Astrocyte (in vitro differentiated cells and primary cell): ENCODE measurements around the gene ZNF778. TPM values are rescaled to one million over a fixed set of nuclear protein-coding genes. Genes with fewer than 3 reads are reported as not detected.

Experiments
- DNase-seq: peaks from one replicate; pipeline ENCODE4 v3.0.0-alpha.2; 2010; ENCODE audit warnings: low read depth
- FAIRE-seq: peaks from 2 replicates; lab custom pipeline; 2011; peaks lifted over from hg19 to GRCh38; lab: Jason Lieb, UNC
- H2AFZ ChIP-seq: 2 replicates; pipeline ENCODE4 v1.6.0; 2012; ENCODE audit warnings: low read depth, low read length, inconsistent platforms
- H3K27ac ChIP-seq: 2 replicates; pipeline ENCODE4 v1.5.1; 2011; ENCODE audit warnings: low read depth, low read length, inconsistent platforms
- H3K27me3 ChIP-seq: 2 replicates; pipeline ENCODE4 v1.6.0; 2011; ENCODE audit warnings: low read length, inconsistent platforms; ENCODE audit not compliant: insufficient read depth
- H3K36me3 ChIP-seq: 2 replicates; pipeline ENCODE4 v1.5.1; 2011; ENCODE audit warnings: low read length, inconsistent platforms; ENCODE audit not compliant: insufficient read depth
- H3K4me1 ChIP-seq: 2 replicates; pipeline ENCODE4 v1.5.1; 2011; ENCODE audit warnings: low read length, inconsistent platforms; ENCODE audit not compliant: insufficient read depth
- H3K4me2 ChIP-seq: 2 replicates; pipeline ENCODE4 v1.6.0; 2012; ENCODE audit warnings: low read length, inconsistent platforms
- H3K4me3 ChIP-seq: 2 replicates; pipeline ENCODE4 v1.5.1; 2011; ENCODE audit warnings: low read depth, mild to moderate bottlenecking, low read length, inconsistent platforms; ENCODE audit not compliant: insufficient read depth
- H3K79me2 ChIP-seq: 2 replicates; pipeline ENCODE4 v1.6.0; 2012; ENCODE audit warnings: mild to moderate bottlenecking, low read length, inconsistent platforms; ENCODE audit not compliant: insufficient read depth
- H3K9ac ChIP-seq: 2 replicates; pipeline ENCODE4 v1.6.0; 2012; ENCODE audit warnings: mild to moderate bottlenecking, low read length, inconsistent platforms
- H3K9me3 ChIP-seq: 2 replicates; pipeline ENCODE4 v1.5.1; 2012; ENCODE audit warnings: low read depth, mild to moderate bottlenecking, low read length, inconsistent platforms; ENCODE audit not compliant: insufficient read depth
- H4K20me1 ChIP-seq: 2 replicates; pipeline ENCODE4 v1.6.0; 2012; ENCODE audit warnings: low read length, inconsistent platforms; ENCODE audit not compliant: insufficient read depth
- H3K27ac Mint-ChIP-seq: one replicate; pipeline ENCODE4 v1.8.0; 2021; ENCODE audit warnings: mild to moderate bottlenecking, mixed read lengths; ENCODE audit not compliant: unreplicated experiment
- H3K27me3 Mint-ChIP-seq: one replicate; pipeline ENCODE4 v1.8.0; 2021; ENCODE audit warnings: low read depth, mixed read lengths; ENCODE audit not compliant: unreplicated experiment
- H3K36me3 Mint-ChIP-seq: one replicate; pipeline ENCODE4 v1.8.0; 2021; ENCODE audit warnings: low read depth, mixed read lengths; ENCODE audit not compliant: unreplicated experiment
- H3K4me1 Mint-ChIP-seq: one replicate; pipeline ENCODE4 v1.8.0; 2021; ENCODE audit warnings: low read depth, mixed read lengths; ENCODE audit not compliant: unreplicated experiment
- H3K4me3 Mint-ChIP-seq: one replicate; pipeline ENCODE4 v1.8.0; 2021; ENCODE audit warnings: mild to moderate bottlenecking, moderate library complexity, mixed read lengths; ENCODE audit not compliant: unreplicated experiment
- H3K9me3 Mint-ChIP-seq: one replicate; pipeline ENCODE4 v1.8.0; 2021; ENCODE audit warnings: mild to moderate bottlenecking, mixed read lengths; ENCODE audit not compliant: unreplicated experiment
- EZH2 ChIP-seq: IDR thresholded peaks from 2 replicates; pipeline ENCODE4 v1.6.1; 2012; ENCODE audit warnings: mild to moderate bottlenecking, low read length, inconsistent platforms; ENCODE audit not compliant: insufficient read depth
- total RNA-seq: library from RNA; stranded (reverse); gene quantifications from 2 replicates; pipeline ENCODE4 v1.2.1, GENCODE V29; 2021
- TF ChIP-seq, protein P1 (sequence below): IDR thresholded peaks from 2 replicates; pipeline ENCODE4 v1.5.1; 2011; ENCODE audit warnings: low read depth, mild to moderate bottlenecking, inconsistent platforms, low read length, moderate library complexity; ENCODE audit not compliant: insufficient read depth

ZNF778 gene
- total RNA-seq, 1 donor from 2014 or later = 15.5 TPM

GRCh38 chr16:89200124-89200849 is 17.2 kb upstream of the ZNF778 start, which contains the start of gene SLC22A31:
SLC22A31 (minus strand) TSS chr16:89200537; CDS start chr16:89200501, 36 bp downstream.
- H3K27me3 Mint-ChIP-seq = peaks cover 37% of the 10 kb centered on the region
- FAIRE-seq = no peak
- Histone ChIP-seq H3K27ac (no peak within 1 kb of the TSS), H3K9ac (no peak within 1 kb of the TSS), H3K4me2 (peak within 1 kb of the TSS; percentile 74), H3K79me2 (no peaks in the 10 kb centered on the region), H3K36me3 (no peaks in the 10 kb centered on the region), H3K9me3 (peaks cover 4% of the 10 kb centered on the region), H3K4me1 (no peaks in the 10 kb centered on the region), H2AFZ (peak within 1 kb of the TSS; percentile 34), H4K20me1 (no peaks in the 10 kb centered on the region), H3K27me3 (peaks cover 29% of the 10 kb centered on the region), H3K4me3 (no peak within 1 kb of the TSS)
- TF ChIP-seq, protein P1, sequence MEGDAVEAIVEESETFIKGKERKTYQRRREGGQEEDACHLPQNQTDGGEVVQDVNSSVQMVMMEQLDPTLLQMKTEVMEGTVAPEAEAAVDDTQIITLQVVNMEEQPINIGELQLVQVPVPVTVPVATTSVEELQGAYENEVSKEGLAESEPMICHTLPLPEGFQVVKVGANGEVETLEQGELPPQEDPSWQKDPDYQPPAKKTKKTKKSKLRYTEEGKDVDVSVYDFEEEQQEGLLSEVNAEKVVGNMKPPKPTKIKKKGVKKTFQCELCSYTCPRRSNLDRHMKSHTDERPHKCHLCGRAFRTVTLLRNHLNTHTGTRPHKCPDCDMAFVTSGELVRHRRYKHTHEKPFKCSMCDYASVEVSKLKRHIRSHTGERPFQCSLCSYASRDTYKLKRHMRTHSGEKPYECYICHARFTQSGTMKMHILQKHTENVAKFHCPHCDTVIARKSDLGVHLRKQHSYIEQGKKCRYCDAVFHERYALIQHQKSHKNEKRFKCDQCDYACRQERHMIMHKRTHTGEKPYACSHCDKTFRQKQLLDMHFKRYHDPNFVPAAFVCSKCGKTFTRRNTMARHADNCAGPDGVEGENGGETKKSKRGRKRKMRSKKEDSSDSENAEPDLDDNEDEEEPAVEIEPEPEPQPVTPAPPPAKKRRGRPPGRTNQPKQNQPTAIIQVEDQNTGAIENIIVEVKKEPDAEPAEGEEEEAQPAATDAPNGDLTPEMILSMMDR = no peak
- TF ChIP-seq EZH2 = peak; percentile 5
- no peak within 1 kb of the TSS for H3K27ac Mint-ChIP-seq
- H3K36me3 Mint-ChIP-seq = no peaks in the 10 kb centered on the region
- peaks cover 9% of the 10 kb centered on the region for H3K9me3 Mint-ChIP-seq
- no peaks in the 10 kb centered on the region for H3K4me1 Mint-ChIP-seq
- H3K4me3 Mint-ChIP-seq = peak within 1 kb of the TSS; percentile 20
- no peak for DNase-seq

GRCh38 chr16:89200850-89201411 is 16.6 kb upstream of the ZNF778 start:
- no peak overlapping the region for H3K27ac Mint-ChIP-seq
- FAIRE-seq (no peak), DNase-seq (no peak)
- H2AFZ ChIP-seq = peak overlapping the region; percentile 34
- H3K27ac ChIP-seq = no peak overlapping the region
- H3K27me3 Mint-ChIP-seq = peaks cover 37% of the 10 kb centered on the region
- H3K36me3 Mint-ChIP-seq = no peaks in the 10 kb centered on the region
- no peaks in the 10 kb centered on the region for H3K4me1 Mint-ChIP-seq
- no peaks in the 10 kb centered on the region for H3K4me1 ChIP-seq
- H3K4me3 ChIP-seq = no peak overlapping the region
- H3K9ac ChIP-seq = no peak overlapping the region
- peak; percentile 97 for TF ChIP-seq EZH2
- TF ChIP-seq, protein P1 = no peak
- H3K36me3 ChIP-seq = no peaks in the 10 kb centered on the region
- peaks cover 29% of the 10 kb centered on the region for H3K27me3 ChIP-seq
- H3K79me2 ChIP-seq = no peaks in the 10 kb centered on the region
- H4K20me1 ChIP-seq = no peaks in the 10 kb centered on the region
- peaks cover 4% of the 10 kb centered on the region for H3K9me3 ChIP-seq
- peaks cover 9% of the 10 kb centered on the region for H3K9me3 Mint-ChIP-seq
- H3K4me2 ChIP-seq = peak overlapping the region; percentile 74
- H3K4me3 Mint-ChIP-seq = no peak overlapping the region
